Activated CD4-positive, alpha-beta memory T cell treated with anti-CD3 and anti-CD28 coated beads, Interleukin-2, amount 10 ng/mL, durations not matched to agents 7 days and 5 days (primary cell): Measurements from ENCODE around the gene RLF. TPM values are rescaled to one million over a fixed set of nuclear protein-coding genes. Genes with fewer than 3 reads are reported as not detected.
"Not testable (repeated sequence)": the region's sequence is repeated elsewhere in the genome, so short reads cannot be mapped to it uniquely, and the experiment has no call there.

Experiments
- CTCF ChIA-PET: fragments of 350-600 bp; sonication (Branson Sonifier 250); formaldehyde crosslinking; loops from one replicate; lab custom pipeline; 2021; ENCODE audit warnings: antibody characterized with exemption, inconsistent platforms; lab: Charles Lee
- POLR2A ChIA-PET: fragments of 350-600 bp; sonication (Branson Sonifier 250); formaldehyde crosslinking; loops from one replicate; lab custom pipeline; 2021; ENCODE audit warnings: antibody characterized with exemption; lab: Charles Lee
- DNase-seq: peaks from one replicate; pipeline ENCODE4 v3.0.0-alpha.2; 2020
- H3K27ac Mint-ChIP-seq: one replicate; pipeline ENCODE4 v1.8.0; 2021; ENCODE audit warnings: mild to moderate bottlenecking, mixed read lengths
- H3K27me3 Mint-ChIP-seq: one replicate; pipeline ENCODE4 v1.8.0; 2021; ENCODE audit warnings: mixed read lengths
- H3K36me3 Mint-ChIP-seq: one replicate; pipeline ENCODE4 v1.8.0; 2021; ENCODE audit warnings: low read depth, mixed read lengths
- H3K4me1 Mint-ChIP-seq: one replicate; pipeline ENCODE4 v1.8.0; 2021; ENCODE audit warnings: mixed read lengths
- H3K4me3 Mint-ChIP-seq: one replicate; pipeline ENCODE4 v1.8.0; 2021; ENCODE audit warnings: mild to moderate bottlenecking, mixed read lengths
- H3K9me3 Mint-ChIP-seq: one replicate; pipeline ENCODE4 v1.8.0; 2021; ENCODE audit warnings: mixed read lengths
- total RNA-seq, 2 experiments: library from RNA; stranded (reverse); gene quantifications; one replicate each; pipeline ENCODE4 v1.2.3, GENCODE V29; 2021

Gene RLF
- total RNA-seq, 2 experiments from 2014 or later = 23.8 to 24.6 TPM

DNA sequence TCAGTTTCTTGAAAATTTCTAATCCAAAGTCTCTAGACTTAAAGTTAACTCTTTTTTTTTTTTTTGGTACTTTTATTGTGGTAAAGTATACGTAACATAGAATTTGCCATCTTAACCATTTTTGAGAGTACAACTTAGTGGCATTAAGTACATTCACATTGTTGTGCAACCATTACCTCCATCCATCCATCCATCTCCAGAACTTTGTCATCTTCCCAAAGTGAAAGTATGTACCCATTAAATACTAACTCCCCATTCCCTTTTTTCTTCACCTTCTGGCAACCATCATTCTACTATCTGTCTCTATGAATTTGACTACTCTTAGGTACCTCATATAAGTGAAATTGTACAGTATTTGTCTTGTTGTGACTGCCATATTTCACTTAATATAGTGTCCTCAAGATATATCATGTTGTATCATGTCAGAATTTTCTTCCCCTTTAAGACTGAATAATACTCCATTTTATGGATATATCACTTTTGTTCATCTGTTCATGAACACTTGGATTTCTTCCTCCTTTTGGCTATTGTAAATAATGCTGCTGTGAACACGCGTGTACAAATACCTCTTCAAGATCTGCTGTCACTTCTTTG is 18.4 kb downstream of the RLF start:
- Mint-ChIP-seq H3K27ac (no peak overlapping the region), H3K9me3 (no peaks in the 10 kb centered on the region), H3K27me3 (no peaks in the 10 kb centered on the region), H3K36me3 (peaks cover 24% of the 10 kb centered on the region), H3K4me3 (no peak overlapping the region), H3K4me1 (peaks cover 49% of the 10 kb centered on the region)
- POLR2A ChIA-PET = no interaction called here
- no peak for DNase-seq
- CTCF ChIA-PET = interaction anchor here (1.6 kb wide), 1 partner anchor 135 kb away, joined by 3 read pairs; no protein-coding TSS in a partner anchor

DNA sequence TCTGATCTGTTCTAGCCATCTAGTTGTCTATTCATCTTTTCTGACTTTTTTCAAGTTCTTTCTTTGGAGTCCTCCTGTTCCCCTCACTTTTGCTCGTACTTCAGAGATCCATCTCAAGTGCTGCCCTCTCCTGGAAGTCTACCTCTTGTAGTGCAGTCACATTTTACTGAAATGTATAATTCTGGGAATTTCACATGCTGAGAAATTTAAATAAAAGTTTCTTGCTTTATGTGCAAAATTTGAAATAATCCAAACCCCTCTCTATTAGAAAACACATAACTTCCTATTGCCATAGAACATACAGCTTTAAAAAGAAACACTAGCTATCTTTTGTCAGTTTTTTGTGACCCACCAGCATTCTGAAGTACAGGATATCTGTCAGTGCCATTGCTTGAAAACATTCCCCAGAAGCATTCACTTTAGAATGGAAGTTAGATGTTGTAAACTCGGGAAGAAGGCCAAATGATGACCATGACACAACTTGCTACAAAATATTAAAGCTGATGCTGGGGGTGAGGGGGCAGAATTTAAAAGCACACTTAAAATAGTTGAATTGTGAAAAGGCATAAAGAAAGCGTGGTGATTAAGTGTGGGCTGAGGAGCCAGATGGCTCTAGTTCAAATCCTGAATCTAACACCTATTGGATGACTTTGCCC is 22.0 kb downstream of the RLF start:
- Mint-ChIP-seq H3K27ac (no peak overlapping the region), H3K4me1 (peaks cover 55% of the 10 kb centered on the region), H3K36me3 (peaks cover 18% of the 10 kb centered on the region), H3K27me3 (no peaks in the 10 kb centered on the region), H3K4me3 (no peak overlapping the region), H3K9me3 (no peaks in the 10 kb centered on the region)
- ChIA-PET CTCF (interaction anchor here (0.7 to 1.9 kb wide), 7 partner anchors 11 to 152 kb away, joined by 3 to 5 read pairs (median 3); no protein-coding TSS in a partner anchor), POLR2A (interaction anchor here (1.0 to 1.6 kb wide), 4 partner anchors 22 to 132 kb away, joined by 3 to 5 read pairs (median 3); partner anchors contain the start of genes RLF and ZMPSTE24)
- DNase-seq = no peak

- no peak overlapping the region for H3K27ac Mint-ChIP-seq
- H3K36me3 Mint-ChIP-seq = peaks cover 22% of the 10 kb centered on the region
- CTCF ChIA-PET = interaction anchor here (0.7 to 1.4 kb wide), 3 partner anchors 12 to 151 kb away, joined by 3 read pairs; no protein-coding TSS in a partner anchor
- DNase-seq = no peak
- H3K4me3 Mint-ChIP-seq = no peak overlapping the region
- H3K9me3 Mint-ChIP-seq = no peaks in the 10 kb centered on the region
- H3K27me3 Mint-ChIP-seq = no peaks in the 10 kb centered on the region
- POLR2A ChIA-PET = interaction anchor here (1.0 kb wide), 1 partner anchor 97 kb away, joined by 3 read pairs; no protein-coding TSS in a partner anchor
- H3K4me1 Mint-ChIP-seq = peaks cover 55% of the 10 kb centered on the region
These were observed 23.0 kb downstream of the RLF start for GRCh38 chr1:40184193-40184592.

DNA sequence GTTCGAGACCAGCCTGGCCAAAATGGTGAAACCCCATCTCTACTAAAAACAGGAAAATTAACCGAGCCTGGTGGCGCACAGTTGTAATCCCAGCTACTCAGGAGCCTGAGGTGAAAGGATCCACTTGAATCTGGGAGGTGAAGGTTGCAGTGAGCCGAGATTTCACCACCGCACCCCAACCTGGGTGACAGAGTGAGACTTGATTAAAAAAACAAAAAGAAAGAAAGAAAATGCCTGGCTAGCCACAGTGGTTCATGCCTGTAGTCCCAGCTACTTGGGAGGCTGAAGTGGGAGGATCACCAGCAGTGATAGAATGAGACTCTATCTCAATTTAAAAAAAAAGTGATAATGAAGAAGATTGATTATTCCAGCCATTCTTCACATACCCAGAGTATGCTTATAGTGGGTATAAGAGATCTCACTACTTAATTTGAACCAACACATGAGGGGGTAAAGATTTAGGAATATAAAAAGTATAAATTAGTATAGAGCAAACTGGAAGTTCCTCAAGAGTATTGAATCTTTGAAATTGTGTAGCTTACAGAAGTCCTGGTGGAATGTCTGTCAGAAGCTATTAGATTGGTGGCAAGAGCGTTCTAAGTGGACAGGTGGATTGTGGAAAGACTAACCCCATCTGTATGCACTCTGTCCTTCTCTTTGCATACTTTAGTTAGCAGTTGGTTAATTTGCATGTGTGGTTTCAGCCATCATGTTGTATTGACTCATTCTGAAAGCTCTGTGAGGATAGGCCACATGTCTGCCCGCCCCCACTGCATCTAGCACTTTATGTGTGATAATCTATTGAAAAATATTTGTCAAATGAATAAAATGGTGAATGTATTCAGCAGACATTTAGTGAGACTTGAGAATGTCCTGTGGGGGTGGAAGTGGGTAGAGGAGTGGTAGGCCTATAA is 25.0 kb downstream of the RLF start:
- H3K9me3 Mint-ChIP-seq = no peaks in the 10 kb centered on the region
- no peak overlapping the region for H3K4me3 Mint-ChIP-seq
- peak overlapping the region; percentile 50 for H3K27ac Mint-ChIP-seq
- ChIA-PET CTCF (interaction anchor here (0.6 to 1.2 kb wide), 3 partner anchors 12 to 132 kb away, joined by 4 read pairs; no protein-coding TSS in a partner anchor), POLR2A (interaction anchor here (0.9 to 2.7 kb wide), 3 partner anchors 24 to 56 kb away, joined by 4 to 10 read pairs (median 5); partner anchors contain the start of gene RLF)
- no peaks in the 10 kb centered on the region for H3K27me3 Mint-ChIP-seq
- H3K36me3 Mint-ChIP-seq = peaks cover 24% of the 10 kb centered on the region
- H3K4me1 Mint-ChIP-seq = peaks cover 48% of the 10 kb centered on the region
- peak; percentile 63 for DNase-seq

DNA sequence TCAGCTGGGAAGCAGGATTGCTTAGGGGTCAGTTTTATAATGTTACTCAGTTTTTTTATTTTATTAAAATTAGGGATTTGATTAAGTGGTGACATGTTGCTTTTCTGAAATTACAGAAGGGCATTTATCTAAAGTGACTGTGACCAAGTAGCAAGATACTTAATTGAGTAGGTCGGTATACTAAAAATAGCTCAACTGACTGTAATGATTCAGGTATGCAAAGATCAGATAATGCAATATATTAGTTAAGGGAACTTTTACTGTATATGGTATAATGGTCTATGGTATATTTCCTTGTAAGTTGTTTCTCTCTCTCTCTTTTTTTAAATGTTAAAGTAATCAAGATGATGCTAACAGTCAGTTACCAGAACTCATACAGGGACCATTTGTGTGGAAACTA is 26.2 kb downstream of the RLF start:
- Mint-ChIP-seq H3K36me3 (peaks cover 29% of the 10 kb centered on the region), H3K9me3 (no peaks in the 10 kb centered on the region), H3K4me1 (peaks cover 47% of the 10 kb centered on the region), H3K27ac (no peak overlapping the region), H3K27me3 (no peaks in the 10 kb centered on the region), H3K4me3 (no peak overlapping the region)
- POLR2A ChIA-PET = interaction anchor here (1.2 to 2.7 kb wide), 2 partner anchors 25 to 29 kb away, joined by 3 to 10 read pairs; partner anchors contain the start of gene RLF
- no peak for DNase-seq
- CTCF ChIA-PET = interaction anchor here (0.9 kb wide), 1 partner anchor 16 kb away, joined by 4 read pairs; no protein-coding TSS in a partner anchor

DNA sequence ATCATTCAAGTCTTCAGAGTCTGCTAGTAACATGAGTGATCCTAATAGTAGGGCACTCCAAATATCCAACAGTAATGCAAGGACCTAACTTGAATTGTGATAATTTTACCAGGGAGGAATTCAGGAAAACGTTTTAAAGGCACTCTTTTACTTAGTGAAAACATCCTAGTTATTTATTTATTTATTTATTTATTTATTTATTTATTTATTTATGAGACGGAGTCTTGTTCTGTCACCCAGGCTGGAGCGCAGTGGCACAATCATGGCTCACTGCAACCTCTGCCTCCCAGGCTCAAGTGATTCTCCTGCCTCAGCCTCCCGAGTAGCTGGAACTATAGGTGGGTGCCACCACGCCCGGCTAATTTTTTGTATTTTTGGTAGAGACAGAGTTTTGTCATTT is 33.5 kb downstream of the RLF start:
- H3K36me3 Mint-ChIP-seq = peaks cover 50% of the 10 kb centered on the region
- H3K4me1 Mint-ChIP-seq, H3K9me3 Mint-ChIP-seq: not testable (repeated sequence)

DNA sequence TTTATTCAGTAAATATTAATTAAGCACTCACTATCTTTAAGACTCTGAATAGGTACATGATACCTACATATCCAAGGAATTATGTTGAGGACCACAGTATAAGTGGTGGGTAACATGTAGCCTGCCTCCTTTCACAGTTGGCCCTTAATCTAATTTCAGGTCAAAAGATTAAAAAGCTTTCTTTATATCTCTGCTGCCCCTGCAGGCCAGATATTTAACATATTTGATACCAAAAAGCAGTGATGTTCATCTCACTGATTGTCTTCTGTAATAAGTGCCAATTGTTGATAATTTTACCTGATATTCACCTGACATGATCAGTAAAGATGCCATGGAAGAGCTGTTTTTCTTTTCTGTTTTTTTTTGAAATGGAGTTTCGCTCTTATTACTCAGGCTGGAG is 36.5 kb downstream of the RLF start:
- peaks cover 38% of the 10 kb centered on the region for H3K36me3 Mint-ChIP-seq
- no peak overlapping the region for H3K4me3 Mint-ChIP-seq
- no peak for DNase-seq
- ChIA-PET CTCF (interaction anchor here (0.8 to 1.7 kb wide), 7 partner anchors 8 to 115 kb away, joined by 3 to 6 read pairs (median 4); no protein-coding TSS in a partner anchor), POLR2A (no interaction called here)
- peaks cover 1% of the 10 kb centered on the region for H3K4me1 Mint-ChIP-seq
- no peak overlapping the region for H3K27ac Mint-ChIP-seq
- no peaks in the 10 kb centered on the region for H3K27me3 Mint-ChIP-seq
- no peaks in the 10 kb centered on the region for H3K9me3 Mint-ChIP-seq

More for the DNA sequence above, 33.5 kb downstream of the RLF start:
- POLR2A ChIA-PET, H3K27me3 Mint-ChIP-seq, DNase-seq, H3K27ac Mint-ChIP-seq, H3K4me3 Mint-ChIP-seq: not testable (repeated sequence)
- CTCF ChIA-PET = interaction anchor here (0.7 kb wide), 1 partner anchor 19 kb away, joined by 4 read pairs; no protein-coding TSS in a partner anchor

GRCh38 chr1:40199126-40199525 is 37.9 kb downstream of the RLF start:
- CTCF ChIA-PET = interaction anchor here (1.5 to 1.7 kb wide), 3 partner anchors 9 to 116 kb away, joined by 3 to 6 read pairs (median 3); no protein-coding TSS in a partner anchor
- Mint-ChIP-seq H3K27ac (no peak overlapping the region), H3K36me3 (peaks cover 37% of the 10 kb centered on the region), H3K9me3 (no peaks in the 10 kb centered on the region), H3K4me1 (peaks cover 2% of the 10 kb centered on the region), H3K4me3 (no peak overlapping the region), H3K27me3 (no peaks in the 10 kb centered on the region)
- DNase-seq = no peak
- POLR2A ChIA-PET = no interaction called here

DNA sequence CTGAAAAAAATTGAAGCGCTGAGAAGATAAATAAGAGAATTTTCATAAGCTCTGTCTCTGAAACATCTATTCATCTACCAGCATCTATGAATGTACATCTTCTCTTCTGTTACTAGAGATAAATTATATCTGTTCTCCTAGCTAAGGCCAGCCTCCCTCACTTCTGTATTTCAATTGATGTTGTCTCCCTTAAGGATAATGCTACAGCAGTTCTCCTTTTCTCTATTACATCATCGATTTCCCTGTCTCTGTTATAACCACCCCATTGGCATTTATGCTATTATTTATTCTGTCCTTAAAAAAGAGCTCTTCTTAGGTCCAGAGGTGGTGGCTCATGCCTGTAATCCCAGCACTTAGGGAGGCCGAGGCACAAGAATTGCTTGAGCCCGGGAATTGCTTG is 43.7 kb downstream of the RLF start:
- Mint-ChIP-seq H3K27me3 (no peaks in the 10 kb centered on the region), H3K9me3 (no peaks in the 10 kb centered on the region), H3K36me3 (peaks cover 42% of the 10 kb centered on the region), H3K27ac (no peak overlapping the region), H3K4me3 (no peak overlapping the region), H3K4me1 (peaks cover 5% of the 10 kb centered on the region)
- CTCF ChIA-PET = no interaction called here
- POLR2A ChIA-PET = no interaction called here
- DNase-seq = no peak

DNA sequence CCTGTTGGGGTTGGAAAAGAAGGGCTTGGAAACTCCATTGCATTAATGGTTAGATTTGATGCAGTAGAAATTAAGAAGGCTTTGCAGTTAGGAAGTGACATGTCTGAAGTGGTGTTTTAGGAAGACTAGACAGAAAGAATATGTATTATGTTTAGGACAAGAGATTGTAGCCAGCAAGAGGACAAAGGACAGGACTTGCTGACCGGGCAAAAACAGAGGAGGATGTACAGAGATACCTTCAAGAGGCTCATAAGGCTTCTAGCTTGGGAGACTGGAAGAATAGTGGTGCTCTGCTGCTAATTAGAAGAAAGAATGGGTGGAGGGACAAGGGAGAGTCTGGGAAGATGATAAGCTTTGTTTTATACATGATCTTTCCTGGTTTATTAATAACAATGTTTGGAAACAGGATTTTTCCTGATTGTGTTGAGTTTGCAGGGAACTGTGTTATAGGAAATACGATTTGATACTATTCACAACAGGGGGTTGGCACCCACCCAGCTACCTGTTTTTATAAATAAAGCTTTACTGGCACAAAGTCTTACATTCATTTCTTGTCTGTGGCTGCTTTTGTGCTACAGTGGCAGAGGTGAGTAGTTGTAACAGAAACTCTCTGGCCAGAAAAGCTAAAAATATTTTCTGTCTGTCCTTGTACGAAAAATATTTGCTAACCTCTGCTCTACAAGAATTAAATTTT is 49.5 kb downstream of the RLF start:
- Mint-ChIP-seq H3K27me3 (no peaks in the 10 kb centered on the region), H3K4me3 (no peak overlapping the region), H3K27ac (no peak overlapping the region), H3K9me3 (no peaks in the 10 kb centered on the region), H3K36me3 (peaks cover 59% of the 10 kb centered on the region), H3K4me1 (peaks cover 10% of the 10 kb centered on the region)
- ChIA-PET POLR2A (no interaction called here), CTCF (interaction anchor here (1.0 kb wide), 1 partner anchor 104 kb away, joined by 4 read pairs; no protein-coding TSS in a partner anchor)
- no peak for DNase-seq

DNA sequence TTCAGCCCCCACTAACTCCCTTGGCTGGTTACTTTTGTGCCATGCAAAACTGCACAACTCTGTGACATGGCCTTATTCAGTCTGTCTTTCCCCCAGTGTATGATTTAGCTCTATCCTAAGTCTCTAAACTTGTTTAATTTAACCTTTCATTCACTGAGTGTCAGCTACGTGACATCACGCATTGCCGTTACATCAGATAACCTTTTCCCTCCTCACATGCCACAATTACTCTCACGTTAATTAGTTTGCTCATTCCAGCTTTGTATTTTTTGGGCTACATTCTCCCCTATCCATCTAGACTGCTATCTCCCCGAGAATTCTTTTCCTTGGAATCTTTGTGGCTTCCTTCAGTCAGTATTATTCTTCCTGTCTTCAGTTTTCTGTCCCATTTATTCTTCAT is 57.1 kb downstream of the RLF start:
- ChIA-PET POLR2A (no interaction called here), CTCF (interaction anchor here (1.8 kb wide), 1 partner anchor 21 kb away, joined by 5 read pairs; no protein-coding TSS in a partner anchor)
- DNase-seq = no peak
- Mint-ChIP-seq H3K36me3 (peaks cover 48% of the 10 kb centered on the region), H3K4me3 (no peak overlapping the region), H3K9me3 (no peaks in the 10 kb centered on the region), H3K4me1 (peaks cover 26% of the 10 kb centered on the region), H3K27me3 (no peaks in the 10 kb centered on the region), H3K27ac (no peak overlapping the region)
